GM12801 (cell line): Measurements from ENCODE around the gene ZNF625.

Experiments
- CTCF ChIP-seq: IDR thresholded peaks from one replicate; pipeline ENCODE4 v1.5.1; 2011; ENCODE audit warnings: control low read depth; ENCODE audit not compliant: insufficient read length; ENCODE audit errors: extremely low read depth

Gene ZNF625

GRCh38 chr19:12145348-12145747, 11.2 kb downstream of the ZNF625 start:
- no peak for TF ChIP-seq CTCF

DNA sequence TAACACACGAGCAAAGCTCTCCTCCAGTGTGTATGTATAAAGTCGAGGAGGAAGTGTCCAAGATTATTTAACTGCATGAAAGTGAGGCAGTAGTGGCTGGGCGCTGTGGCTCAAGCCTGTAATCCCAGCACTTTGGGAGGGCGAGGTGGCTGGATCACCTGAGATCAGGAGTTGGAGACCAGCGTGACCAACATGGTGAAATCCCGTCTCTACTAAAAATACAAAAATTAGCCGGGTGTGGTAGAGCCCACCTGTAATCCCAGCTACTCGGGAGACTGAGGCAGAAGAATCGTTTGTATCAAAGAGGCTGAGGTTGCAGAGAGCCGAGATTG, 15.2 kb downstream of the ZNF625 start:
- TF ChIP-seq CTCF = no peak

DNA sequence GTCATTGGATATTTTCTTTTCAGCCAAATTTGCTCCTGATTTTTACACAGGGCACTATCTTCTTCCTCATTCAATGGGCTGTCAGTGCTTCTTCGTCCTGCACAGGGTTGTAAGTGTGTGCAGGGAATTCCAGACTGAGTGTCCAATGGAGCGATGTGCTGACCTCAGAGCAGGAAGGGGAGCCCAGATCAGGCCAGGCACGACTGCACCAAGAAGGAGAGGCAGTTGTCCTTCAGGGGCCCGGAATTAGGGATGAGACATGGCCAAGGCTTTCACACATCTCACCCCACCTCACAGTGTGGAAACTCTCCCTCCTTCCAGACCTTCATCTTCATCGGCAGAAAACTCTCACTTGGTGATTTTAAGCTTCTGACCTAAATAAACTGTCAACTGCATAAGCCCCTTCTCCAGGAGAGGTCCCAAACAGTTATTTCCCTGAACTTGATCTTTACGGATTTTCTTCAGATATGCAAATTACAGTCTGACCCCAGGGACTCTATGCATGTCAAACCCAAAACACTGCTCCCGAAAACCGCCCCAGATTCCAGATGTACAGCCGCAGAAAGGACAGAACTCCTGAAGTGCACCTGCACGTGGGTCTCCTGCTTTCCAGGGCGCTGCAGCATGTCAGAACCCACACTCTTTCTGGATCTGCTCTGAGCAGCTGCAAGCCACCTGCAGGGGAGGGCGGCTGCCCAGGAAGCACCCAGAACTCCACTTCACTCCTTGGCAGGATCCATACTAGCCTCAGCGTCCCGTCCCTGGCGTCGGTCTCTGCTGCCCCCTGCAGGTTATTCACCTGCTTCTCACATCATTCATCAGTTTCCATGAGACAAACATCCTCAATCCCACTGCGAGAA, 15.8 kb downstream of the ZNF625 start:
- TF ChIP-seq CTCF = peak; percentile 84

DNA sequence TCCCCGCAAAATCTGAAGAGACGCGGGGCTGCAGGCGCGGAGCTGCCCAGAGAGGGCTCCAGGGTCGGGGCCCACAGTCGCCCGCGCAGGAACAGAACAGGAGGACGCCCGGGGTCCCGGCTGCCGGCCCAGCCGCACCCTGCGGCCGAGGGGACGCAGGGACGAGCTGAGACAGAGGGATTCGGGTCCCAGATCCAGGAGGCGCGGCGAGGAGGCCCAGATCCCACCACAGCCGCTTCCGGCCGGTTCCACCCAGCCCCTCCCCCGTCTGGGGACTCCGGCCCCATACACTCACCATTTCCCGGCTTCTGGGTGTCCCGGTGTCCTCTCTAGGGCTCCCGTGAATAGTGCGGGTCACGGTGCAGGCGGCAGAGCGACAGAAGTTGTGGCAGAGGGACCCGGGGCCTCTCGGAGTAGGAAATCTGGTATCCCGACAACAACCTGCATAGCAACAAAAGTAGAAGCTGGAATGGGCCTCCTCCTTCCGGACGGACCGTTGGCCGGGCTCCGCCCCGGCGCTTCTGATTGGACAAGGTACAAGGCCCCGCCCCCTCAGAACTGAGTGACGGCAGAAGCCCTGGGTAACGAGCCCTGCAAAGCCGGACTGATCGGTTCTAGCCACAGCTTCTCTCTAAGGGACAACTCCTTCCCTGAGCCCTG, 16.5 kb downstream of the ZNF625 start, which contains the start of gene ZNF20:
Gene ZNF20, minus strand, starts transcription at position 466 of the 660 bp plus-strand sequence. Its CDS starts 168 bp downstream, at position 298.
- TF ChIP-seq CTCF = no peak

DNA sequence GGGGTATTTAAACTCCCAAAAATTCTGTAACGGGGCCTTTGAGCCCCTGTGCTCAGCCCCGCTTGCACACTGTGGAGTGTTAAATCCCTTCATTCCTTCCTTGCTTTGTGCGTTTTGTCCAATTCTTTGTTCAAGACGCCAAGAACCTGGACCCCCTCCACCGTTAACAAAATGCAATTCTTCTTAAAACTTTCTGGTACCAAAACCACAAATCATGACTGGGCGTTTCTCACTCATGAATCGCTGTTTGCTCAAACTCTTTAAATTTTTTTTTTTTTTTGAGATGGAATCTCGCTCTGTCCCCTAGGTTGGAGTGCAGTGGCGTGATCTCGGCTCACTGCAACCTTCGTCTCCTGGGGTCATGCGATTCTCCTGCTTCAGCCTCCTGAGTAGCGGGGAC, 17.3 kb downstream of the ZNF625 start:
- TF ChIP-seq CTCF = no peak

DNA sequence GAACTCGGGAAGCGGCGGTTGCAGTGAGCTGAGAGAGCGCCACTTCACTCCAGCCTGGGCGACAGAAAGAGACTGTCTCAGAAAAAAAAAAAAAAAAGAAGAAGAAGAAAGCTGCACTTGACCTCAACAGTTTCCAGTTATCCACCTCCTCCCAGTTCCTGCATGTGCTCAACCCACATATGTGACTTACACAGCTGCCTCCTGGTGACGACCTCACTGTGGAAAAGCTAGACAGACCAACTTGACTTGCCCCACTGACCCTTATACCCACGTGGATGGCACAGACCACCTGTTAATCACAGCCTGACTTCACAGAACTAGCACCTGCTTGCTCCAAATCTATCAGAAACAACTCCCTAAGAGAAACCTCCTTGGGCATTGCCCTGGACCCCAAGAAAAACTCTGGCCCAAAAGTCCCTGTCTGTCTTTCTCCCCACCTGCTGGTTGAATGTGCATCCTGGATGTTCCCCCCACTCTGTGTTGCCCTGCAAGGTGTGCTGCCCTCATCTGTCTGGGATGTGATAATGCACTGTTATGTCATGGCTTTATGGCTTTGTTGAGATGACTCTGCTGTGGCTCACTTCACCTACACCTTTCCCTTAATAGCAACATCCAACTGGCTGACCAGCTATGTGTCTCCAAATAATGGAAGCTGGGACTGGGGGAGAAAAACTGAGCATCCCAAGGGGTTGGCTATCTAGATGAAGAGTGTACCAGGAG, 19.2 kb downstream of the ZNF625 start:
- TF ChIP-seq CTCF = no peak

DNA sequence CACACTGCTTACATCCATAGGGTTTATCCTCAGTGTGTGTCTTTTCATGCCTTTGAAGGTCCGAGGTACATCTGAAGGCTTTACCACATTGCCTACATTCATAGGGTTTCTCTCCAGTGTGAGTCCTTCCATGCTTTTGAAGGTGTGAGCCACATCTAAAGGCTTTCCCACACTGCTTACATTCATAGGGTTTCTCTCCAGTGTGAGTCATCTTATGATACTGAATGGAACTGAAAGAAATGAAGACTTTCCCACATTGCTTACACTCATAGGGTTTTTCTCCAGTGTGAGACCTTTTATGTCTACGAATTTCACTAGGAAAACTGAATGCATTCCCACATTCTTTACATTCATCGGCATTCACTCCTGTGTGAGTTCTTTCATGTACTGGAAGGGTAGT, 23.5 kb downstream of the ZNF625 start:
- TF ChIP-seq CTCF = no peak
